ENCODE data around the gene RNF152.

RNF152 gene

DNA sequence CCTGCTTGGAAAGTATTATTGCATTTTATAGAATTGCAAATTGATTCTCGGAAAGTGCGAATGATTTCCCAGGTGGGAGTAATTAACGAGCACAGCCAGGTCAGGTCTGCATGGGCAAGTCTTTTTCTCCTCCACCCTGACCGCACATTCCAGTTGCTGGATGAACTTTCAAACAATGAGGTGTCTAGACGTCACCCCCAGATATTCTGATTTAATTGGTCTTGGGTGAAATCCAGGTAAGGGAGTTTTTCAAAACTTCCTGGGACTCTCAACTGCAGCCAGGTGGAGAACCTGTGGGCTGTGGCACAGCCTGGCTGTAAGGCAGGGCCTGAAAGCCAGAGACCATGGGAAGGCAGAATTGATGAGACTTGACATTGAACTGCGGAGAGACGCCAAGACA is 15.9 kb upstream of the RNF152 start:
- no peak overlapping the region for H3K4me3 ChIP-seq (ENCODE audit: control insufficient read depth, low read depth, low read length)
- TF ChIP-seq, protein P1, sequence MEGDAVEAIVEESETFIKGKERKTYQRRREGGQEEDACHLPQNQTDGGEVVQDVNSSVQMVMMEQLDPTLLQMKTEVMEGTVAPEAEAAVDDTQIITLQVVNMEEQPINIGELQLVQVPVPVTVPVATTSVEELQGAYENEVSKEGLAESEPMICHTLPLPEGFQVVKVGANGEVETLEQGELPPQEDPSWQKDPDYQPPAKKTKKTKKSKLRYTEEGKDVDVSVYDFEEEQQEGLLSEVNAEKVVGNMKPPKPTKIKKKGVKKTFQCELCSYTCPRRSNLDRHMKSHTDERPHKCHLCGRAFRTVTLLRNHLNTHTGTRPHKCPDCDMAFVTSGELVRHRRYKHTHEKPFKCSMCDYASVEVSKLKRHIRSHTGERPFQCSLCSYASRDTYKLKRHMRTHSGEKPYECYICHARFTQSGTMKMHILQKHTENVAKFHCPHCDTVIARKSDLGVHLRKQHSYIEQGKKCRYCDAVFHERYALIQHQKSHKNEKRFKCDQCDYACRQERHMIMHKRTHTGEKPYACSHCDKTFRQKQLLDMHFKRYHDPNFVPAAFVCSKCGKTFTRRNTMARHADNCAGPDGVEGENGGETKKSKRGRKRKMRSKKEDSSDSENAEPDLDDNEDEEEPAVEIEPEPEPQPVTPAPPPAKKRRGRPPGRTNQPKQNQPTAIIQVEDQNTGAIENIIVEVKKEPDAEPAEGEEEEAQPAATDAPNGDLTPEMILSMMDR (IDR thresholded peaks at IDR 0.05; ENCODE audit: control insufficient read depth, insufficient read depth, low read depth, low read length, missing control alignments), result no peak
- no peak for DNase-seq (ENCODE audit: low read depth)

DNA sequence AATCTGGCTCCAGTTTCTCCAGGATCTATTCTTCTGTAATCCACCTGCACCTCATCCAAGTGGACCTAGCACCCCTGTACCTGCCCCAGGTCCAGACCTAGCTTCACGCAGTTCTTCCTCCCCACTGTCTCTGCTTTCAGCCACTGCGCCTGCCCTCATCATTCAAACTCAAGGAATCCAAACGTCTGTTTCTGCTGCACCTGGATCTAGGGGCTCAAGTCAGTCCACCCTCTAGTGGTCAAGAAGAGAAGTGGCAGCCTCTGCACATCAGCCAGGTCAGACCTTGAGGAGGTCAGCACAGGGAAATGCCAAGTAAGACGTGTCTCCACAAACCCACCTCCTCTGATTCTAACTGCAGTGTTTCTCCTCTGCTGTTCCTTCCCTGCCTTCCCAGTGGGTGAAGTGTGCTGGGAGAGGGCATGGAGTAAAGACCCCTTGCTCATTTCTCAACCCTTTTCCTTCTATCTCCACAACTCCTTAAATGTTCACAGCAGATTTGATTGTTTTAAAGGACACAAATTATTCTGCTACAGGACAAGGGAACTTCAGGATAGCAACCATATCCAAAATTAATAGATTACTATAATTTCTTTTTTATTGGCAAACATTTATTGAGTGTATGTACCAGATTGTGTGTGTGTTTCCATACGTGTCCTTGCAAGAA is 8.6 kb upstream of the RNF152 start:
- TF ChIP-seq, protein P1 (IDR thresholded peaks at IDR 0.05; ENCODE audit: control insufficient read depth, insufficient read depth, low read depth, low read length, missing control alignments), result peak; percentile 96
- no peak overlapping the region for H3K4me3 ChIP-seq (ENCODE audit: control insufficient read depth, low read depth, low read length)
- peak; percentile 27 for DNase-seq (ENCODE audit: low read depth)

DNA sequence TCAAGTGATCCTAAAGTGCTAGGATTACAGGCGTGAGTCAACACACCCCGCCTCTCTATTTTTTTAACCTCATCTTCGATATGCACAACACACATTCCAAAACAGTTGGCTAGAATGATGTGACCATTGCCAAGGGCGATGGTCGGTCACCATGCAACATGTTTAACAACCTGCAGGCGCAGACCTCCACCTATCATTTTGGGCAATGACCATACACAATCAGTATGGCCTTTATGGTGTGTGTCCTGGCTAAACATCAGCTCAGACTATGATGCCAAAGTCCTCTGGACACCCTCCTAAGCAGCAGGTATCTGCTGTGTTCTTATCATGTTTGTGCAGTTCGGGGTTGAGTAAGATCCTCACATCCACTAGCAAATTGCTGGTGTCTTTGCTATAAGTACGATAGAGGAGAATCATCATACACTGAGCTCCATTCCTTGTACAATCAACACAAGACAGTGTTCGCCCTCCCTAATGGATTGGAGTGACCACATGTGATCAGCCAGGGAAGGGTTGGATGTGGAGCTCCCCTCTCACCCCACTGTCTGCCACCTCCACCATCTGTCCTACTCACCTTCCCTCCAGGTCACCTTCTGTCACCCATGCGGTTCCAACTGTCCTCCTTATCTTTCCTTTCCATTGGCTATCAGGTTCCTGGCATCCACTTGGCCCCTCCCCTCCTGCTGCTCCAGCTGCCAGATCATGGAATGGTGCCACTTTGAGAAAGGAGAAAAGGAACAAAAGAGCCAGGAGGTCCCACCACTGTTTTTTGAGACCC is 7.9 kb upstream of the RNF152 start:
- no peak for DNase-seq (ENCODE audit: low read depth)
- H3K4me3 ChIP-seq (ENCODE audit: control insufficient read depth, low read depth, low read length), result no peak overlapping the region
- TF ChIP-seq, protein P1 (IDR thresholded peaks at IDR 0.05; ENCODE audit: control insufficient read depth, insufficient read depth, low read depth, low read length, missing control alignments), result no peak

DNA sequence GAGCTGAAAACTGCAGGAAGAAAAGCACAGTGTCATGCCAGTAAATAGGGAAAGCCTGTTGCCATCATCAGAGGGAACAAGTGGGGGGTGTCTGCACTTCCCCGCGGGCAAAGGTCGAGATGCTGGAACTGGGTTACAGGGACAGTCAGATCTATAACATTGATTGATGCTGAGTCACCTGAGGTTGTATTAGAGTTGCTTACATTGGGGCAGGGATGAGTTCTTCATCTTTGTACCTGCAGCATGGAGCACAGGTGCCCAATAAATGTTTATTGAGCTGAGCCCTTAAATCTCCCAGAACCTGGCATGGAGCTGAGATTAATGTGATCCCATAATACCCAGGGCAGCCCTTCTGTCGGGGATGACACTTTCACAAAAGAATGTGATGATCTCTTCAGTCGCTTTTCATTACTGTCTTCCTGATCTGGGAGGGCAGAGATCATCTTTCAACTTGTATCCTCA is 5.9 kb upstream of the RNF152 start:
- no peak overlapping the region for H3K4me3 ChIP-seq (ENCODE audit: control insufficient read depth, low read depth, low read length)
- DNase-seq (ENCODE audit: low read depth), result no peak
- TF ChIP-seq, protein P1 (IDR thresholded peaks at IDR 0.05; ENCODE audit: control insufficient read depth, insufficient read depth, low read depth, low read length, missing control alignments), result no peak

DNA sequence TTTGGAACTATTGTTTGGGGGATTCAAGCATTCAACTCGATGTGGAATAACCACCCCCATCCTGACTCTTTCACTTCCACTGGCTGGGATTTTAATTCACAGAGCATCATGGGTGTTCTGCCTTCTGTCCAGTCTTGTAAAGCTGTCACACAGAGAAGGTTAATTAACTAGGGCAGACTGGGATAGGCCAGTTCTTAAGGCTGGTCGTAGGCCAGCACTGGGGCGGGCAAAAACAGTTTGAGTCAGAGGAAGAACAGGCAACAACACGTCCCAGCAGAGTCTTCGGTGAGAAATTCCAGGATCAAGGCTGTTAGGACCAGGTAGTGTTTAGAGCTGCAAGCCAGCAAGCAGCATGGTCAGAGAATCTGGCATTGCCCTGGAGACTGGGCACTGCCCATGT is 4.0 kb upstream of the RNF152 start:
- no peak overlapping the region for H3K4me3 ChIP-seq (ENCODE audit: control insufficient read depth, low read depth, low read length)
- TF ChIP-seq, protein P1 (IDR thresholded peaks at IDR 0.05; ENCODE audit: control insufficient read depth, insufficient read depth, low read depth, low read length, missing control alignments), result no peak
- peak; percentile 21 for DNase-seq (ENCODE audit: low read depth)

DNA sequence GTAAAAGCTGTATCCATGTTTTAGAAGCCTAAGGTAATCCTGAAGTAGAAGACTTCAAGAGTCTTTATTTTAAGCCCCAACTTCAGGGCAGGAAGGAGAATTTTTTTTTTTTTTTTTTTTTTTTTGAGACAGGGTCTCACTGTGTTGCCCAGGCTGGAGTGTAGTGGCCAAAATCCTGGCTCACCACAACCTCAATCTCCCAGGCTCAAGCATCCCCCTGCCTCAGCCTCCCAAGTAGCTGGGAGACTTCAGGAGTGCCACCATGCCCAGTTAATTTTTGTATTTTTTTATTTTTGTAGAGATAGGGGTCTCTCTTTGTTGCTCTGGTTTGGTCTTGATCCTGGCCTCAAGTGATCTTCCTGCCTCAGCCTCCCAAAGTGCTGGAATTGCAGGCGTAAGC is 3.3 kb upstream of the RNF152 start:
- TF ChIP-seq, protein P1 (IDR thresholded peaks at IDR 0.05; ENCODE audit: control insufficient read depth, insufficient read depth, low read depth, low read length, missing control alignments), result no peak
- no peak for DNase-seq (ENCODE audit: low read depth)
- H3K4me3 ChIP-seq (ENCODE audit: control insufficient read depth, low read depth, low read length), result no peak overlapping the region

All from AG09309 (cell line).